HG03139 (cell line): ENCODE data around the gene BCKDK.
"Not testable (repeated sequence)": the region's sequence is repeated elsewhere in the genome, so short reads cannot be mapped to it uniquely, and the experiment has no call there.

ENCODE experiments used
- ATAC-seq: cut with Tn5 transposase; IDR thresholded peaks from one replicate; pipeline ENCODE4 v1.9.1; 2021; ENCODE audit not compliant: unreplicated experiment

BCKDK gene

GRCh38 chr16:31094424-31095120 lies 13.6 kb upstream of the BCKDK start, which contains the start of gene VKORC1:
Gene VKORC1, minus strand, starts transcription at chr16:31094797. Its CDS starts 68 bp downstream, at chr16:31094729.
- ATAC-seq: peak; percentile 86

GRCh38 chr16:31099860-31100638 lies 8.1 kb upstream of the BCKDK start:
- no peak for ATAC-seq

GRCh38 chr16:31100876-31101641 lies 7.1 kb upstream of the BCKDK start:
- not testable (repeated sequence) for ATAC-seq

GRCh38 chr16:31105677-31106213 lies 2.4 kb upstream of the BCKDK start:
- no peak for ATAC-seq

GRCh38 chr16:31106509-31107464 lies 1.4 kb upstream of the BCKDK start:
- no peak for ATAC-seq

GRCh38 chr16:31107465-31107867 lies 720 bp upstream of the BCKDK start:
- no peak for ATAC-seq

GRCh38 chr16:31108794-31109558 lies 790 bp downstream of the BCKDK start:
- ATAC-seq: no peak

GRCh38 chr16:31109622-31110021 lies 1.4 kb downstream of the BCKDK start:
- no peak for ATAC-seq

GRCh38 chr16:31110106-31111034 lies 2.2 kb downstream of the BCKDK start:
- no peak for ATAC-seq

- no peak for ATAC-seq
Measured at GRCh38 chr16:31111881-31112466, 3.8 kb downstream of the BCKDK start.

GRCh38 chr16:31112711-31113110 lies 4.5 kb downstream of the BCKDK start:
- ATAC-seq: no peak

GRCh38 chr16:31113121-31114120 lies 5.2 kb downstream of the BCKDK start:
- no peak for ATAC-seq

GRCh38 chr16:31114468-31114867 lies 6.3 kb downstream of the BCKDK start:
- ATAC-seq: no peak

- peak; percentile 85 for ATAC-seq
Measured at GRCh38 chr16:31117384-31118222, 9.4 kb downstream of the BCKDK start, which contains the start of gene KAT8. Gene KAT8, plus strand, starts transcription at chr16:31117664. Its CDS starts 18 bp downstream, at chr16:31117682.

GRCh38 chr16:31118223-31119155 lies 10.3 kb downstream of the BCKDK start:
- no peak for ATAC-seq
